ENCODE results near the gene NR6A1.
A peak's percentile ranks its signal among the peaks of the same experiment; 100 is the strongest.

NR6A1 gene

GRCh38 chr9:124580186-124580585 lies 190.9 kb downstream of the NR6A1 start:
- Histone ChIP-seq H3K9me3 (ENCODE audit: low read depth, low read length) (no peaks in the 10 kb centered on the region), H3K4me3 (no peak overlapping the region), H3K27ac (no peak overlapping the region), H3K9ac (ENCODE audit: insufficient read length) (no peak overlapping the region), H3K36me3 (ENCODE audit: insufficient read depth, low read length) (no peaks in the 10 kb centered on the region)
- no peak for DNase-seq (ENCODE audit: low read depth, low spot score)
- no peak for TF ChIP-seq FOXP2 (optimal IDR thresholded peaks at IDR 0.05; ENCODE audit: control extremely low read depth, extremely low read length, insufficient read depth)
- TF ChIP-seq EZH2 (IDR thresholded peaks at IDR 0.05) = no peak
- TF ChIP-seq POLR2AphosphoS5 (IDR thresholded peaks at IDR 0.05; ENCODE audit: borderline replicate concordance, low read depth, low read length) = no peak

- TF ChIP-seq EZH2 (IDR thresholded peaks at IDR 0.05) (no peak), POLR2AphosphoS5 (IDR thresholded peaks at IDR 0.05; ENCODE audit: borderline replicate concordance, low read depth, low read length) (no peak), FOXP2 (optimal IDR thresholded peaks at IDR 0.05; ENCODE audit: control extremely low read depth, extremely low read length, insufficient read depth) (no peak)
- no peak overlapping the region for H3K4me3 ChIP-seq
- no peak overlapping the region for H3K27ac ChIP-seq
- no peak overlapping the region for H3K9ac ChIP-seq (ENCODE audit: insufficient read length)
- DNase-seq (ENCODE audit: low read depth, low spot score) = no peak
- no peaks in the 10 kb centered on the region for H3K36me3 ChIP-seq (ENCODE audit: insufficient read depth, low read length)
- H3K9me3 ChIP-seq (ENCODE audit: low read depth, low read length) = no peaks in the 10 kb centered on the region
Measured at GRCh38 chr9:124576751-124577150, 194.4 kb downstream of the NR6A1 start.

GRCh38 chr9:124574534-124575375 lies 196.4 kb downstream of the NR6A1 start:
- H3K27ac ChIP-seq = no peak overlapping the region
- no peaks in the 10 kb centered on the region for H3K9me3 ChIP-seq (ENCODE audit: low read depth, low read length)
- no peak overlapping the region for H3K4me3 ChIP-seq
- no peak for TF ChIP-seq EZH2 (IDR thresholded peaks at IDR 0.05)
- TF ChIP-seq FOXP2 (optimal IDR thresholded peaks at IDR 0.05; ENCODE audit: control extremely low read depth, extremely low read length, insufficient read depth) = no peak
- no peak for TF ChIP-seq POLR2AphosphoS5 (IDR thresholded peaks at IDR 0.05; ENCODE audit: borderline replicate concordance, low read depth, low read length)
- no peaks in the 10 kb centered on the region for H3K36me3 ChIP-seq (ENCODE audit: insufficient read depth, low read length)
- DNase-seq (ENCODE audit: low read depth, low spot score) = no peak
- no peak overlapping the region for H3K9ac ChIP-seq (ENCODE audit: insufficient read length)

GRCh38 chr9:124570942-124571666 lies 200.0 kb downstream of the NR6A1 start:
- H3K36me3 ChIP-seq (ENCODE audit: insufficient read depth, low read length) = no peaks in the 10 kb centered on the region
- no peaks in the 10 kb centered on the region for H3K9me3 ChIP-seq (ENCODE audit: low read depth, low read length)
- TF ChIP-seq EZH2 (IDR thresholded peaks at IDR 0.05) (no peak), FOXP2 (optimal IDR thresholded peaks at IDR 0.05; ENCODE audit: control extremely low read depth, extremely low read length, insufficient read depth) (no peak), POLR2AphosphoS5 (IDR thresholded peaks at IDR 0.05; ENCODE audit: borderline replicate concordance, low read depth, low read length) (no peak)
- no peak overlapping the region for H3K4me3 ChIP-seq
- no peak overlapping the region for H3K27ac ChIP-seq
- no peak for DNase-seq (ENCODE audit: low read depth, low spot score)
- no peak overlapping the region for H3K9ac ChIP-seq (ENCODE audit: insufficient read length)

- H3K27ac ChIP-seq = no peak overlapping the region
Measured at GRCh38 chr9:124569942-124570341, 201.2 kb downstream of the NR6A1 start.

GRCh38 chr9:124567362-124567761 lies 203.7 kb downstream of the NR6A1 start:
- Histone ChIP-seq H3K27ac (no peak overlapping the region), H3K36me3 (ENCODE audit: insufficient read depth, low read length) (no peaks in the 10 kb centered on the region), H3K9ac (ENCODE audit: insufficient read length) (no peak overlapping the region), H3K4me3 (no peak overlapping the region), H3K9me3 (ENCODE audit: low read depth, low read length) (no peaks in the 10 kb centered on the region)
- TF ChIP-seq EZH2 (IDR thresholded peaks at IDR 0.05) (no peak), FOXP2 (optimal IDR thresholded peaks at IDR 0.05; ENCODE audit: control extremely low read depth, extremely low read length, insufficient read depth) (no peak), POLR2AphosphoS5 (IDR thresholded peaks at IDR 0.05; ENCODE audit: borderline replicate concordance, low read depth, low read length) (no peak)
- no peak for DNase-seq (ENCODE audit: low read depth, low spot score)

More at GRCh38 chr9:124569942-124570341, 201.2 kb downstream of the NR6A1 start:
- Histone ChIP-seq H3K9me3 (ENCODE audit: low read depth, low read length) (no peaks in the 10 kb centered on the region), H3K4me3 (no peak overlapping the region), H3K36me3 (ENCODE audit: insufficient read depth, low read length) (no peaks in the 10 kb centered on the region), H3K9ac (ENCODE audit: insufficient read length) (no peak overlapping the region)
- no peak for TF ChIP-seq EZH2 (IDR thresholded peaks at IDR 0.05)
- no peak for TF ChIP-seq POLR2AphosphoS5 (IDR thresholded peaks at IDR 0.05; ENCODE audit: borderline replicate concordance, low read depth, low read length)
- TF ChIP-seq FOXP2 (optimal IDR thresholded peaks at IDR 0.05; ENCODE audit: control extremely low read depth, extremely low read length, insufficient read depth) = no peak
- no peak for DNase-seq (ENCODE audit: low read depth, low spot score)

- Histone ChIP-seq H3K9me3 (ENCODE audit: low read depth, low read length) (no peaks in the 10 kb centered on the region), H3K9ac (ENCODE audit: insufficient read length) (no peak overlapping the region), H3K27ac (no peak overlapping the region), H3K36me3 (ENCODE audit: insufficient read depth, low read length) (no peaks in the 10 kb centered on the region), H3K4me3 (no peak overlapping the region)
- DNase-seq (ENCODE audit: low read depth, low spot score) = no peak
- TF ChIP-seq POLR2AphosphoS5 (IDR thresholded peaks at IDR 0.05; ENCODE audit: borderline replicate concordance, low read depth, low read length) (no peak), FOXP2 (optimal IDR thresholded peaks at IDR 0.05; ENCODE audit: control extremely low read depth, extremely low read length, insufficient read depth) (no peak), EZH2 (IDR thresholded peaks at IDR 0.05) (no peak)
Measured at GRCh38 chr9:124562328-124562727, 208.8 kb downstream of the NR6A1 start.

- no peaks in the 10 kb centered on the region for H3K36me3 ChIP-seq (ENCODE audit: insufficient read depth, low read length)
- no peaks in the 10 kb centered on the region for H3K9me3 ChIP-seq (ENCODE audit: low read depth, low read length)
- H3K4me3 ChIP-seq = peak overlapping the region; percentile 30; the same call in 1 of the 2 replicates
- peak overlapping the region; percentile 59; the same call in 1 of the 2 replicates for H3K27ac ChIP-seq
- no peak for DNase-seq (ENCODE audit: low read depth, low spot score)
- H3K9ac ChIP-seq (ENCODE audit: insufficient read length) = no peak overlapping the region
- no peak for TF ChIP-seq EZH2 (IDR thresholded peaks at IDR 0.05)
- TF ChIP-seq FOXP2 (optimal IDR thresholded peaks at IDR 0.05; ENCODE audit: control extremely low read depth, extremely low read length, insufficient read depth) = no peak
- TF ChIP-seq POLR2AphosphoS5 (IDR thresholded peaks at IDR 0.05; ENCODE audit: borderline replicate concordance, low read depth, low read length) = no peak
Measured at GRCh38 chr9:124559871-124560270, 211.2 kb downstream of the NR6A1 start.
